Activated T-helper 1 cell treated with anti-CD3 and anti-CD28 coated beads, Interleukin-12 subunit alpha, Interleukin-12 subunit beta, Interleukin-2, Interleukin-4 antibody, amounts not matched to agents 30 ng/mL and 10 ng/mL and 1 ng/mL, durations not matched to agents 14 hours and 24 hours and 36 hours (primary cell): ENCODE results near the gene SNRPA1. TPM values are rescaled to one million over a fixed set of nuclear protein-coding genes. Genes with fewer than 3 reads are reported as not detected.
A peak's percentile ranks its signal among the peaks of the same experiment; 100 is the strongest.

ENCODE experiments used
- DNase-seq: peaks from one replicate; pipeline ENCODE4 v3.0.0; 2021; ENCODE audit warnings: low spot score
- H3K27ac Mint-ChIP-seq: one replicate; pipeline ENCODE4 v1.8.0; 2021; ENCODE audit warnings: mild to moderate bottlenecking, mixed read lengths
- H3K27me3 Mint-ChIP-seq: one replicate; pipeline ENCODE4 v1.8.0; 2022; ENCODE audit warnings: mild to moderate bottlenecking, moderate library complexity, mixed read lengths; ENCODE audit not compliant: insufficient read depth
- H3K36me3 Mint-ChIP-seq: one replicate; pipeline ENCODE4 v1.8.0; 2021; ENCODE audit warnings: low read depth, mixed read lengths
- H3K4me1 Mint-ChIP-seq: one replicate; pipeline ENCODE4 v1.8.0; 2021; ENCODE audit warnings: low read depth, mixed read lengths
- H3K4me3 Mint-ChIP-seq: one replicate; pipeline ENCODE4 v1.8.0; 2021; ENCODE audit warnings: mild to moderate bottlenecking, moderate library complexity, mixed read lengths
- H3K9me3 Mint-ChIP-seq: one replicate; pipeline ENCODE4 v1.8.0; 2021; ENCODE audit warnings: mixed read lengths
- intact Hi-C: fragments of 100-400 bp; cut with micrococcal nuclease; formaldehyde crosslinking; loops from one replicate; pipeline ENCODE4 v1.15.1; 2024
- total RNA-seq: library from RNA; stranded (reverse); gene quantifications from 2 replicates; pipeline ENCODE4 v1.2.3, GENCODE V29; 2022

The SNRPA1 gene
- total RNA-seq, 1 donor from 2014 or later = 184 TPM

- DNase-seq = no peak
- peaks cover 12% of the 10 kb centered on the region for H3K27me3 Mint-ChIP-seq
- intact Hi-C loops = no loop called here
- H3K36me3 Mint-ChIP-seq = peaks cover 2% of the 10 kb centered on the region
- peaks cover 2% of the 10 kb centered on the region for H3K9me3 Mint-ChIP-seq
- H3K4me1 Mint-ChIP-seq = peaks cover 9% of the 10 kb centered on the region
- no peak overlapping the region for H3K4me3 Mint-ChIP-seq
- H3K27ac Mint-ChIP-seq = no peak overlapping the region
Measured at GRCh38 chr15:101325263-101326025, 30.4 kb upstream of the SNRPA1 start.

DNA sequence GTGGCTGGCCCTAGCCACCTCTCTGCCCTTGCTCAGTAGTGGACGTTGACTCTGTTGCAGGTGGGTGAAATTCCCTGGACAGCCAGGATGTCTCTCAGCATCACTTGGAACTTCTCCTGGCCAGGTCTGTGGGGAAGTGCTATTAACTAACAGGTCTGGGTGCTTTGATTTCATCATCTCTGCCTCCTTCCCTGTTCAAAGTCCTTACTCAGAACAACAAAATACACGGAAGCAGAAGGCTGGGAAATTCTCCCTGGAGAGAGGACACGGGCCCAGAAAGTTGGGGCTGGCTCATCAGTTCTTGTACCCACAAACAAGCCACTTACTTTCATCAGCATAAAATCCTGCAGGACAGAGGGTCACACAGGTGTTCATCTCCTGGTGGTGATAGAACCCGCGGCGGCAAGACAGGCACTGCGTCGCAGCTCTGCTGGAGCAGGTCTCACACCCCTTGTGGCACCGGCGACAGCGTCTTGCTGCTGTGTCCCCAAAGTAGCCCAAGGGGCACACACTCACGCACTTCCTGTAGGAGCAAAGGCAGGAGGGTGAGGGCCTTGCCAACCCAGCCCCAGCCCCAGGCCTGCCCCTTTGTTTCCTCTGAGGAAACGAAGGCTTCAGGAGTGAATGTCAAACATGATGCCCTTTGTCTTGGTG lies 29.6 kb upstream of the SNRPA1 start:
- Mint-ChIP-seq H3K36me3 (peaks cover 2% of the 10 kb centered on the region), H3K9me3 (peaks cover 3% of the 10 kb centered on the region), H3K27me3 (peaks cover 10% of the 10 kb centered on the region), H3K4me3 (no peak overlapping the region), H3K27ac (no peak overlapping the region), H3K4me1 (peaks cover 13% of the 10 kb centered on the region)
- intact Hi-C loops = no loop called here
- no peak for DNase-seq

- Mint-ChIP-seq H3K27ac (no peak overlapping the region), H3K4me1 (peaks cover 13% of the 10 kb centered on the region), H3K27me3 (peaks cover 11% of the 10 kb centered on the region), H3K36me3 (peaks cover 2% of the 10 kb centered on the region), H3K4me3 (no peak overlapping the region), H3K9me3 (peaks cover 3% of the 10 kb centered on the region)
- DNase-seq = no peak
- intact Hi-C loops = no loop called here
Measured at GRCh38 chr15:101323793-101324523, 28.9 kb upstream of the SNRPA1 start.

DNA sequence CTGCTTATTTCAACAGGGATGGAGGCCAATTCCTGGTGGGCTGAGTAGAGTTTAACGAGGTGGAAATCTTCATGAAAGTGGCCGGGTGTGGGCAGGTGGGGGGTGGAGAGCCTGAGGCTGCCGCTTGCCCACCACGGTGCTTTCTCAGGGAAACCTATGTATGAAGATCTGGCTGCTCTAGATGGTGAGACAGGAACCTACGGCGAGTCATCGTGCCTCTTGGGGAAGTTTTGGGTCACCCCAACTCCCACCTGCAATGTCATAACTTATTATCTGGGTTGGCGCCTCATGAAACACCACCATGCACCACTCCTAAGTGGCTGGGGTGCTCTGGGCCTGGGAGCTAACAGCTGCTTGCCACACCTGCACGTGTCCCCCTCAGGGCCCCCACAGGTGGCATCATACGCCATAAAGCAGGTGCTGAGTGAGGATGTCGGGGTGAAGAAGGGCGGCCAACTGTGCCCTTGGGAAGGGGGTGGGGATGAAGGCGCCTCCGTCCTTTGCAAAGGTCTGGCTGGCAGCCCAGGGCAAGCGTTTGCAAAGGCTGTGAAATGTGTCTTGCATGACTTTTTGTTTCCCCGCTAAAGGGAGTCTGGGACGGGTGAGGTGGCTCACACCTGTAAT lies 27.9 kb upstream of the SNRPA1 start:
- Mint-ChIP-seq H3K4me1 (peaks cover 13% of the 10 kb centered on the region), H3K9me3 (peaks cover 3% of the 10 kb centered on the region), H3K36me3 (peaks cover 2% of the 10 kb centered on the region), H3K27me3 (peaks cover 9% of the 10 kb centered on the region), H3K27ac (no peak overlapping the region), H3K4me3 (no peak overlapping the region)
- DNase-seq = no peak
- intact Hi-C loops = no loop called here

GRCh38 chr15:101322016-101322695 lies 27.1 kb upstream of the SNRPA1 start:
- intact Hi-C loops = no loop called here
- no peak for DNase-seq
- H3K4me3 Mint-ChIP-seq = no peak overlapping the region
- peaks cover 3% of the 10 kb centered on the region for H3K9me3 Mint-ChIP-seq
- H3K27me3 Mint-ChIP-seq = peaks cover 9% of the 10 kb centered on the region
- H3K4me1 Mint-ChIP-seq = peaks cover 13% of the 10 kb centered on the region
- H3K27ac Mint-ChIP-seq = no peak overlapping the region
- peaks cover 2% of the 10 kb centered on the region for H3K36me3 Mint-ChIP-seq

GRCh38 chr15:101320501-101321052 lies 25.5 kb upstream of the SNRPA1 start:
- peaks cover 13% of the 10 kb centered on the region for H3K4me1 Mint-ChIP-seq
- DNase-seq = peak; percentile 62
- peak overlapping the region; percentile 74 for H3K4me3 Mint-ChIP-seq
- intact Hi-C loops = loop anchor here (2.0 kb wide), 1 partner anchor 26 kb away; the partner anchor contains the start of gene SNRPA1
- H3K36me3 Mint-ChIP-seq = peaks cover 2% of the 10 kb centered on the region
- H3K9me3 Mint-ChIP-seq = peaks cover 3% of the 10 kb centered on the region
- peak overlapping the region; percentile 88 for H3K27ac Mint-ChIP-seq
- peaks cover 7% of the 10 kb centered on the region for H3K27me3 Mint-ChIP-seq

DNA sequence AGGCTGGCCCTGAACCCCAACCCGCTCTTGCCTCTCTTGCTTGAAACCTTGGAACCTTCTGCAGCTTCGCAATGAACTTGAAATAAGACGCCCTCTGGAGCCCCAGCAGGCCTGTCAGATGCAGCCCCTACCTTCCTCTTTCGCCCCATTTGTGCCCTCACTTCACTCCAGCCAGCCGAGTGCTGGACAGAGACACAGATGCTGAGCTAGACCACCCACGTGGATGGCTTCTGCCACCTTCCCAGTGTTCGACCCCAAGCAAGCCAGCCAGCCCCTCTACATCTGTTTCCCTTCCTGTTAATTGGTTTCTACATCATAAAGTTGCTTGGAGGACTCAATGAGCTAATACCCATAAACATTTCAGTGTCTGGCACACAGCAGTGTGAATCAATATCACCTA lies 23.8 kb upstream of the SNRPA1 start:
- Mint-ChIP-seq H3K4me1 (peaks cover 13% of the 10 kb centered on the region), H3K27ac (no peak overlapping the region), H3K36me3 (peaks cover 2% of the 10 kb centered on the region), H3K9me3 (peaks cover 3% of the 10 kb centered on the region), H3K4me3 (no peak overlapping the region), H3K27me3 (peaks cover 4% of the 10 kb centered on the region)
- no peak for DNase-seq
- intact Hi-C loops = no loop called here

DNA sequence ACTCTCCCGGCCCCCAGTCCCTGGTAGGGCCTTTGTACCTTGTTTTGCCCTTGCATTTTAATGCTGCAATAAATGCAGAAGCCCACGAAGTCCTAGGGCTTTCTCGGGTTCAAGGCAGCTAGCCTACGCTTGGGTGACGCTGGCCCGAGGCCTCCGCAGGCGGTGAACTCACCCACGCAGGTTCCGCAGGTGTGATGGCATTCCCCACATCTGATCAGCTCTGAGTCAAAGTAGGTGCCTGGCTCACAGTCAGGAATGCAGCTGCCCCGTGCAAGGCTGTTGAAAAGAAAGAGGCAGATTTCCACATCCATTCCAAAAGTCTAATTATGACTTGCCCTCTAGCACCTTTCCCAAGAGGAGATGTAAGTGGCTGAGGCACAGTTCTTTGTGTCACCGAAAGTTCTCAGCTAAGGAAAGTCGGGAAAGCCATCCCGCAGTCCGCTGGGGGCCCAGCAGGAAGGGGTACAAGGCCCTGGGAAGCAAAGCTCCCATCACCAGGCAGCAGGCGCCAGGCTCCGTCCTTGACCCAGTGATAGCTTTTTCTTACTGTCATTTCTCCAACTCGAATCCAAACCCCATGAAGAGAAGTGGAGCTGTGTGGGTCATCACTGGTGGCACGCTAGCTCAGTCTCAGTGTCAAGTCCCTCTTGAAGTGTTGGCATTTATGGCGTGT lies 23.2 kb upstream of the SNRPA1 start:
- H3K9me3 Mint-ChIP-seq = peaks cover 3% of the 10 kb centered on the region
- peaks cover 13% of the 10 kb centered on the region for H3K4me1 Mint-ChIP-seq
- H3K27me3 Mint-ChIP-seq = peaks cover 4% of the 10 kb centered on the region
- no peak for DNase-seq
- H3K4me3 Mint-ChIP-seq = no peak overlapping the region
- no peak overlapping the region for H3K27ac Mint-ChIP-seq
- intact Hi-C loops = no loop called here
- peaks cover 2% of the 10 kb centered on the region for H3K36me3 Mint-ChIP-seq

GRCh38 chr15:101317336-101317872 lies 22.4 kb upstream of the SNRPA1 start:
- intact Hi-C loops = no loop called here
- Mint-ChIP-seq H3K4me1 (peaks cover 13% of the 10 kb centered on the region), H3K27me3 (peaks cover 4% of the 10 kb centered on the region), H3K9me3 (peaks cover 3% of the 10 kb centered on the region), H3K27ac (peak overlapping the region; percentile 29), H3K4me3 (no peak overlapping the region), H3K36me3 (peaks cover 2% of the 10 kb centered on the region)
- DNase-seq = no peak

GRCh38 chr15:101316529-101316928 lies 21.5 kb upstream of the SNRPA1 start:
- intact Hi-C loops = no loop called here
- Mint-ChIP-seq H3K36me3 (peaks cover 2% of the 10 kb centered on the region), H3K4me1 (peaks cover 13% of the 10 kb centered on the region), H3K4me3 (no peak overlapping the region), H3K27me3 (peaks cover 4% of the 10 kb centered on the region), H3K9me3 (peaks cover 3% of the 10 kb centered on the region), H3K27ac (no peak overlapping the region)
- DNase-seq = no peak

- Mint-ChIP-seq H3K9me3 (peaks cover 3% of the 10 kb centered on the region), H3K36me3 (peaks cover 2% of the 10 kb centered on the region), H3K4me1 (peaks cover 7% of the 10 kb centered on the region), H3K27ac (no peak overlapping the region), H3K4me3 (no peak overlapping the region), H3K27me3 (peaks cover 4% of the 10 kb centered on the region)
- intact Hi-C loops = no loop called here
- DNase-seq = no peak
Measured at GRCh38 chr15:101315736-101316135, 20.7 kb upstream of the SNRPA1 start.
